Peyer's patch (tissue), 4 donors: Measurements from ENCODE around the gene PAX8.

ENCODE experiments used
- POLR2A ChIP-seq, 2 donors: fragments of 450-650 bp; IDR thresholded peaks; one replicate each; pipeline ENCODE4 v1.5.1; 2017; ENCODE audit warnings: antibody characterized with exemption in 2 of 2, mild to moderate bottlenecking in 2 of 2, moderate library complexity in 2 of 2
- TF ChIP-seq, protein P1 (sequence below), 6 experiments: fragments of 450-650 bp in 4 of 6; fragments of 200-600 bp in 2 of 6; sonication (generic) in 1 of 6; IDR thresholded peaks; one replicate each; pipeline ENCODE4 v1.5.1; 2017 to 2019; ENCODE audit warnings: antibody characterized with exemption in 6 of 6, mild to moderate bottlenecking in 3 of 6, moderate library complexity in 1 of 6

GRCh38 chr2:113198048-113198789, 80.5 kb downstream of the PAX8 start:
- TF ChIP-seq, protein P1, sequence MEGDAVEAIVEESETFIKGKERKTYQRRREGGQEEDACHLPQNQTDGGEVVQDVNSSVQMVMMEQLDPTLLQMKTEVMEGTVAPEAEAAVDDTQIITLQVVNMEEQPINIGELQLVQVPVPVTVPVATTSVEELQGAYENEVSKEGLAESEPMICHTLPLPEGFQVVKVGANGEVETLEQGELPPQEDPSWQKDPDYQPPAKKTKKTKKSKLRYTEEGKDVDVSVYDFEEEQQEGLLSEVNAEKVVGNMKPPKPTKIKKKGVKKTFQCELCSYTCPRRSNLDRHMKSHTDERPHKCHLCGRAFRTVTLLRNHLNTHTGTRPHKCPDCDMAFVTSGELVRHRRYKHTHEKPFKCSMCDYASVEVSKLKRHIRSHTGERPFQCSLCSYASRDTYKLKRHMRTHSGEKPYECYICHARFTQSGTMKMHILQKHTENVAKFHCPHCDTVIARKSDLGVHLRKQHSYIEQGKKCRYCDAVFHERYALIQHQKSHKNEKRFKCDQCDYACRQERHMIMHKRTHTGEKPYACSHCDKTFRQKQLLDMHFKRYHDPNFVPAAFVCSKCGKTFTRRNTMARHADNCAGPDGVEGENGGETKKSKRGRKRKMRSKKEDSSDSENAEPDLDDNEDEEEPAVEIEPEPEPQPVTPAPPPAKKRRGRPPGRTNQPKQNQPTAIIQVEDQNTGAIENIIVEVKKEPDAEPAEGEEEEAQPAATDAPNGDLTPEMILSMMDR (IDR thresholded peaks at IDR 0.05) = no peak
- TF ChIP-seq POLR2A (IDR thresholded peaks at IDR 0.05) = no peak
